Measurements from ENCODE around the gene PYCR2.

The PYCR2 gene

DNA sequence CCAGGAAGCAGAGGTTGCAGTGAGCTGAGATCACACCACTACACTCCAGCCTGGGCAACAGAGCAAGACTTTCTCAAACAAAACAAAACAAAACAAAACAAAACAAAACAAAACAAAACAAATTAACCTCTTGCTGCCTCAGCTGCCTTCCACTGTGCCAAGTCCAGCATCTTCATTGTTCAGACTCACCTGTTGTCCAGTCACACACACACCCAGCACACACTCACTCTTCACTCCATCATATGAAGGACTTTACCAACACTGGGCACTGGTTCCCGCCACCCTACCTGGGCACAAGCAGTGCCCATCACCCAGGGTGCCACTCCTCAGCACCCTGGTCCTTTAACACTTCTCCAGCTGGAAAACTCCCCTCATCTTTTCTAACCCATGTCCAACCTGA is 14.6 kb downstream of the PYCR2 start:
- no peak overlapping the region for H3K4me3 ChIP-seq (ENCODE audit: low read length)
- DNase-seq (ENCODE audit: low read depth): no peak
- TF ChIP-seq, protein P1, sequence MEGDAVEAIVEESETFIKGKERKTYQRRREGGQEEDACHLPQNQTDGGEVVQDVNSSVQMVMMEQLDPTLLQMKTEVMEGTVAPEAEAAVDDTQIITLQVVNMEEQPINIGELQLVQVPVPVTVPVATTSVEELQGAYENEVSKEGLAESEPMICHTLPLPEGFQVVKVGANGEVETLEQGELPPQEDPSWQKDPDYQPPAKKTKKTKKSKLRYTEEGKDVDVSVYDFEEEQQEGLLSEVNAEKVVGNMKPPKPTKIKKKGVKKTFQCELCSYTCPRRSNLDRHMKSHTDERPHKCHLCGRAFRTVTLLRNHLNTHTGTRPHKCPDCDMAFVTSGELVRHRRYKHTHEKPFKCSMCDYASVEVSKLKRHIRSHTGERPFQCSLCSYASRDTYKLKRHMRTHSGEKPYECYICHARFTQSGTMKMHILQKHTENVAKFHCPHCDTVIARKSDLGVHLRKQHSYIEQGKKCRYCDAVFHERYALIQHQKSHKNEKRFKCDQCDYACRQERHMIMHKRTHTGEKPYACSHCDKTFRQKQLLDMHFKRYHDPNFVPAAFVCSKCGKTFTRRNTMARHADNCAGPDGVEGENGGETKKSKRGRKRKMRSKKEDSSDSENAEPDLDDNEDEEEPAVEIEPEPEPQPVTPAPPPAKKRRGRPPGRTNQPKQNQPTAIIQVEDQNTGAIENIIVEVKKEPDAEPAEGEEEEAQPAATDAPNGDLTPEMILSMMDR (IDR thresholded peaks at IDR 0.05; ENCODE audit: insufficient read depth, low read depth, low read length, missing control alignments): no peak

DNA sequence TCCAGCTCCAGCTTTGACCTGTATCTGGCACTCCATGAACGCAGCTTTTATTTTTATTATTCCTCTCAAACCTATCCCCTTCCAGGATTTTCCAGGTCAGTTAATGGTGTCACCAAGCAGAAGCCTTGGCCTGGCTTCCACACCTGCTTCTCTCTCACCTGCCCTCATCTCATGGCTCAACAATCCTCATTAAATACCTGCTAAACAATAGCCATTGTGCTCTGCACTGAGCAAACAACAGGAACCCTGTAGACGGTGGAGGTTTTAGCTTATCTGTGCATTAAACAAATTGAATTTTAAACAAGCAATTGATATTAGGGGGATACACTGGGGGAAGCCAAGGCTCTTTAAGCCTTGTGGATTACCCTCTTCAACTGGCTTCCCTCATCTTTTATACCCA is 15.3 kb downstream of the PYCR2 start:
- DNase-seq (ENCODE audit: low read depth): no peak
- TF ChIP-seq, protein P1 (IDR thresholded peaks at IDR 0.05; ENCODE audit: insufficient read depth, low read depth, low read length, missing control alignments): no peak
- no peak overlapping the region for H3K4me3 ChIP-seq (ENCODE audit: low read length)

DNA sequence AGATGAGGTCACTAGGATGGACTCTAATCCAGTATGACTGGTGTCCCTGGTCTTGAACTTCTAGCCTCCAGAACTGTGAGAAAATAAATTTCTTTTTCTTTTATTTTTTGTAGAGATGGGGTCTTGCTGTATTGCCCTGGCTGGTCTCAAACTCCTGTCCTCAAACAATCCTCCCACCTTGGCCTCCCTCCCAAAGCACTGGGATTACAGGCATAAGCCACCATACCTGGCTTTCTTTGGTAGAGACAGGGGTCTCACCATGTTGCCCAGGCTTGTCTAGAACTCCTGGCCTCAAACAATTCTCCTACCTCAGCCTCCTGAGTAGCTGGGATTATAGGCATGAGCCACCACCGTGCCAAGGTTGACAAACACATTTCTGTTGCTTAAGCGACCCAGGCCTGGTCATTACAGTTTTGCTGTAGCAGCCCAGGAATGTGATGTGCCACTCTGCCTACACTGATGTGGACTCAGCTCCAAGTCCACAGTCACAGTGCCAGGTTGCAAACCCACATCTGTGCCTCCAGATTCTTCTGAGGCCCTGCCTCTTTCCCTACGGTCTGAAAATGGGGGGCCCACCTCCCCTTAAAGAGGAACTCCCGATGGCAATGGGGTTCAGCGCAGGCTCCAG is 15.9 kb downstream of the PYCR2 start:
- H3K4me3 ChIP-seq (ENCODE audit: low read length): no peak overlapping the region
- TF ChIP-seq, protein P1 (IDR thresholded peaks at IDR 0.05; ENCODE audit: insufficient read depth, low read depth, low read length, missing control alignments): no peak
- DNase-seq (ENCODE audit: low read depth): no peak

DNA sequence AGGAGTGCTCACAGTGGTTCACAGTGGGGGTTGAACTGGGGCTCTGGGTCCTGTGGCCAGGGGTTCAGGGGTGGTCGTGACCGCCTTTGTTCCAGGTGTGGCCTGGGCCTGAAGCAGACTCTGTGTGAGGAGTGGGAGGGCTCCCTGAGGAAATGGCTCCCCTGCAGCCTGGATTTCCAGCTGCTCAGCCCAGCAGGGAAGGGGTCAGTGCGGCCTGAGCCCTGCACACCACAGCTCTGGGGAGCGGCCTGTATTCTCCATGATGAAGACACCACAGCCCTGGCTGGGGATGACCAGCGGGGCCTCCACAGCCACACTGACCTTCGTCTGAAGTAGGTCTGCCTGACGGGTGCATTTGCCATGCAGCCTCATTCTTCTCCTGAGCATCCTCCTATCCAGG is 16.7 kb downstream of the PYCR2 start:
- DNase-seq (ENCODE audit: low read depth): no peak
- no peak overlapping the region for H3K4me3 ChIP-seq (ENCODE audit: low read length)
- TF ChIP-seq, protein P1 (IDR thresholded peaks at IDR 0.05; ENCODE audit: insufficient read depth, low read depth, low read length, missing control alignments): no peak

DNA sequence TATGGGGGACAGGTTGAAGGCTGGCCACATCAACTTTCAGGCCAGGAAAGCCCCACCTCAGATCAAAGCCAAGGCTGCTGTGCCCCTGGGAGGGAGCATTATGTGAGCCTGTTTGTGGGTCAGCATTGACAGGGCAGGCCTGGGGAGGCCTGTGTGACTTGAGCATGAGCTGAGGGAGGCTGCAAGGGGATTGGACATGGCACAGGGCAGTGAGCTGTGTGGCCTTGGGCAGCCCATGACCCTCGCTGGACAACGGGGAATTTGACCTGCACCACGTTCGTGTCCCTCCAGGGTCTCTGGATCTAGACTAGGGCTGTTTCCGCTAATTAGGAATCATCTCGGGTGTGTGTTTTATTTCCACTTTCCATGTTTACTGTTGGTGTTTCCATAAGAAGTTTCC is 17.6 kb downstream of the PYCR2 start:
- DNase-seq (ENCODE audit: low read depth): no peak

DNA sequence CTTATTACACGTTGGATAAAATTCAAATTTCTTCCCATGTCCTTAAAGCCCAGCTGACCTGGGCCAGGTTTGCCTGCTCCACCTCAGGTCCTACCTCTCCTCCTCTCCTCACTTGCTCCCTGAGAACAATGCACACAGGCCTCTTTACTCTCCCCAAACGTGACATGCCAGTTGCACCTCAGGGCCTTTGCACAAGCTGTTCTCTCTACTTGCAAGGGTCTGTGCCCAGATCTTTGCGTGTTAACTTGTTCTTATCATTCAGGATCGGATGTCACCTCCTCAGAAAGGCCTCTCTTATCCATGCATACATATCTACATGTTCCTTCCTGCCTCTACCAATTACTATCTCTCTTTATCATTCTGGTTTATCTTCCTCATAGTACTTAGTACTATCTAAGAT is 20.4 kb downstream of the PYCR2 start:
- H3K4me3 ChIP-seq (ENCODE audit: low read length): no peak overlapping the region
- TF ChIP-seq, protein P1 (IDR thresholded peaks at IDR 0.05; ENCODE audit: insufficient read depth, low read depth, low read length, missing control alignments): no peak
- no peak for DNase-seq (ENCODE audit: low read depth)

More for the DNA sequence above, 17.6 kb downstream of the PYCR2 start:
- TF ChIP-seq, protein P1 (IDR thresholded peaks at IDR 0.05; ENCODE audit: insufficient read depth, low read depth, low read length, missing control alignments): no peak
- no peak overlapping the region for H3K4me3 ChIP-seq (ENCODE audit: low read length)
